GM12872 (cell line): ENCODE results near the gene PDLIM4.

Source experiments
- CTCF ChIP-seq: IDR thresholded peaks from 3 replicates; pipeline ENCODE4 v1.5.1; 2011; ENCODE audit warnings: low read depth, mild to moderate bottlenecking, low read length, moderate library complexity; ENCODE audit not compliant: insufficient read depth

Gene PDLIM4

DNA sequence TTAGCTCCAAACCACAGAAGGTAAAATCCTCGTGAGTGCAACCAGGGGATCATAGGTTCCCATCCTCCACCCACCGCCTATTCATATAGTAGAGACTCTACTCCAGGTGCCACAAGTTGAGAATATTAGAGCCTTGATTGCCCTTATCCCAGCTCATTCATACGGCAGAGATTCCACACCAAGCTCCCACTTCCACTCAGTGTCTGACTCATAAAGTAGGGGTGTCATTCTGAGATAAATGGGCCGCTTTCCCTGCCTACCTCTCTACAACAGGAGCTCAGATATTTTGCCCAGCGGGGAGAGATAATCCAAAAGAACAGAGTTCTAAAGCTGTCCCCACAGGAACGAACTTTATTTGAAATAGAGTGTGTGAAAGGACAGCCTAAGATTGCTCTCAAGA is 46.1 kb downstream of the PDLIM4 start:
- TF ChIP-seq CTCF = no peak

GRCh38 chr5:132305420-132305819 is 47.9 kb downstream of the PDLIM4 start:
- TF ChIP-seq CTCF = no peak

DNA sequence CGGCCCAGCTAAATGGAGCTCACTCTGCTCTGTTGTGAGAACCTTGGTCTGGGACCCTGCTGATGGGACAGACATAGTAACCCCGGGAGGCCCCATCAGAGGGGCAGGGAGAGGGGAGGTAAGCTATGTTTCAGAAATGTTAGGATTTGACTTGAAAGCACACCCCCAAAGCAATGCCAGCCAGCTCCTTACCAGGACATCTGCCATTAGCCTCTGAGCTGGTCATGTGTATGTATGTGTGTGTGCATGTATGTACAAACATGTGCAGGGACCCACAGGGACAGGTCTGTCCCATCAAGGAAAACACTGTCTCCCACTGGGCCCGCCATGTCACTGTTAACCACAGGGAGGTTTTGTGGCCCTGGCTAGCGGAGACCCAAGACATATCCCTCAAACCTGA is 51.2 kb downstream of the PDLIM4 start:
- no peak for TF ChIP-seq CTCF

GRCh38 chr5:132309679-132310078 is 52.2 kb downstream of the PDLIM4 start:
- no peak for TF ChIP-seq CTCF

- no peak for TF ChIP-seq CTCF
Observed at GRCh38 chr5:132310141-132310834, 52.8 kb downstream of the PDLIM4 start.

- TF ChIP-seq CTCF = no peak
Observed at GRCh38 chr5:132313366-132313765, 55.9 kb downstream of the PDLIM4 start.

DNA sequence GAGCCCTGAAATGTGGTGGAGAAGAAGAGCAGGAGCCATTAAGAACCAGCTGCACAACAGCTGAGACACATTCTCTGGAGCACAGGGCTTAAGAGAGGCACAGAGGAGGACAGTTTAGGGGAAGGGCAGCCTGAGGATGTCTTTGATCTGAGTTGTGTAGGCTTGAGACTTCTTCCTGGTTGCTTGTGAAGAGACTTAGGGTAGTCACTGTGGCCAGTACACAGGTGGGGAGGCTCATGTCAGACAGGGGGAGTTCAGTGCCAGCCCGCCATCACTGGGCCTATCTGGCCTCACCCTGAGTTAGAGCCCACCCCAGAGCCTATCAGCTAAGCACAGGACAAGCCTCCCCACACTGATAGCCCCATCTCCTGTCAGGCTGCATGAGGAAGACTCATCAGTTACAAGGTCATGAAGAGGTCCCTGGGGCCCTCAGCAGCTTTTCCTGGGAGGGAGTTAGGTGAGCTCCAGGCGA is 56.5 kb downstream of the PDLIM4 start:
- TF ChIP-seq CTCF = no peak
